ENCODE measurements around the gene PLXNA1. TPM values are rescaled to one million over a fixed set of nuclear protein-coding genes. Genes with fewer than 3 reads are reported as not detected.

The PLXNA1 gene
- total RNA-seq, 1 donor, result 62.4 TPM

DNA sequence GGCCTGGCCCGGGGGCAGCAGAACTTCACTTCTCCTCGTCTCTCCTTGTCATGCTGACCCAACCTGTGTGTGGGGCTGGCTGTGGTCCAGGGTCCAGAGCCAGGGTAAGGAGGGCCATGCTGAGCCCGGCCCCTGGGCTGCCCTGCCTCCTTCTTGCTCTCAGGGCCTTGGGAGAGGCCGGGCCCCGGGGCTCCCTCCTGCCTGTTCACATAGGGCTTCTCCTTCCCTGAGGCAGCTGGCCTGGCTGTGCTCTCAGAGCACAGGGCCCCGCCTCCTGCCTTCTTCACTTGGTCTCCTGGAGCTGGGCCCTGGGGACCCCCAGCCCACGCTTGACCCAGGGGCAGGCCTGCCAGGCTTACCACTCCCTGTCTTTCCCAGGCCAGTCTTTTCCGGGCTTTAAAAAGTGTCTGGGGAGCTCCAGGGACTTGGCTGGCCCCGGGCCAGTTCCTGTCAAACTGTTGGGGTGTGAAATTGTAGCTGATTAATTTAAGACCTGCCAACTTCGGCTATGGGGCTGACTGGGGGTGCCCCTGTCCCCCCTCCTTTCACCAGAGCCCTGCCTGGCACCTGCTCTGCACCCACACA is 11.8 kb downstream of the PLXNA1 start:
- no peak overlapping the region for H3K4me3 ChIP-seq (ENCODE audit: low read depth, low read length)

DNA sequence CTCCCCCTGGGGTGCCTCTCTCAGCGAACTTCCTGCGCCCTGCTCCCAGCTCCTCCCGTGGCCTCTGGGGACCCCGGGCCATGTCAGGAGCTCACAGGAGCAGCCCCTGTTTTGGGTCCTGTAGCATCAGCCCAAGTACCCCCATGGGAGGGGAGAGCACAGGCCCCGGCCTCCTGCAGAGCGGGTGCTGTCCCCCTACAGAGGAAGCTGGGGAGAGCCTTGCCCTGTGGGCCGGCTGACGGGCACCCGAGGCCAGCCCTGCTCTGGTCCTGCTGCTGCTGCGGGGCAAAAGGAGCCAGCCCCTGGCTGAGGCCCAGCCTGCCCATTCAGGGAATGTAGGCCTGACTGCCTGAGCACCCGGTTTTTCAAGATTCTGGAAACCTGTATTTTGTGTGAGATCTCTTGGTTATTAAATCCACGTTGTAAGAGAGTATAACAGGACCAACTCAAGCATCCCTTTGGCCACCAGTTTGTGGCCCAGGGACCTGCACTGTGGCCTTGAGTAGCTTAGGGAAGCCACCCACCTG is 12.4 kb downstream of the PLXNA1 start:
- H3K4me3 ChIP-seq (ENCODE audit: low read depth, low read length), result no peak overlapping the region
- no peak for DNase-seq (ENCODE audit: low read depth)
- TF ChIP-seq, protein P1, sequence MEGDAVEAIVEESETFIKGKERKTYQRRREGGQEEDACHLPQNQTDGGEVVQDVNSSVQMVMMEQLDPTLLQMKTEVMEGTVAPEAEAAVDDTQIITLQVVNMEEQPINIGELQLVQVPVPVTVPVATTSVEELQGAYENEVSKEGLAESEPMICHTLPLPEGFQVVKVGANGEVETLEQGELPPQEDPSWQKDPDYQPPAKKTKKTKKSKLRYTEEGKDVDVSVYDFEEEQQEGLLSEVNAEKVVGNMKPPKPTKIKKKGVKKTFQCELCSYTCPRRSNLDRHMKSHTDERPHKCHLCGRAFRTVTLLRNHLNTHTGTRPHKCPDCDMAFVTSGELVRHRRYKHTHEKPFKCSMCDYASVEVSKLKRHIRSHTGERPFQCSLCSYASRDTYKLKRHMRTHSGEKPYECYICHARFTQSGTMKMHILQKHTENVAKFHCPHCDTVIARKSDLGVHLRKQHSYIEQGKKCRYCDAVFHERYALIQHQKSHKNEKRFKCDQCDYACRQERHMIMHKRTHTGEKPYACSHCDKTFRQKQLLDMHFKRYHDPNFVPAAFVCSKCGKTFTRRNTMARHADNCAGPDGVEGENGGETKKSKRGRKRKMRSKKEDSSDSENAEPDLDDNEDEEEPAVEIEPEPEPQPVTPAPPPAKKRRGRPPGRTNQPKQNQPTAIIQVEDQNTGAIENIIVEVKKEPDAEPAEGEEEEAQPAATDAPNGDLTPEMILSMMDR (IDR thresholded peaks at IDR 0.05; ENCODE audit: insufficient read depth, low read length), result no peak

More for the DNA sequence above, 11.8 kb downstream of the PLXNA1 start:
- DNase-seq (ENCODE audit: low read depth), result peak; percentile 25
- TF ChIP-seq, protein P1 (IDR thresholded peaks at IDR 0.05; ENCODE audit: insufficient read depth, low read length), result no peak

DNA sequence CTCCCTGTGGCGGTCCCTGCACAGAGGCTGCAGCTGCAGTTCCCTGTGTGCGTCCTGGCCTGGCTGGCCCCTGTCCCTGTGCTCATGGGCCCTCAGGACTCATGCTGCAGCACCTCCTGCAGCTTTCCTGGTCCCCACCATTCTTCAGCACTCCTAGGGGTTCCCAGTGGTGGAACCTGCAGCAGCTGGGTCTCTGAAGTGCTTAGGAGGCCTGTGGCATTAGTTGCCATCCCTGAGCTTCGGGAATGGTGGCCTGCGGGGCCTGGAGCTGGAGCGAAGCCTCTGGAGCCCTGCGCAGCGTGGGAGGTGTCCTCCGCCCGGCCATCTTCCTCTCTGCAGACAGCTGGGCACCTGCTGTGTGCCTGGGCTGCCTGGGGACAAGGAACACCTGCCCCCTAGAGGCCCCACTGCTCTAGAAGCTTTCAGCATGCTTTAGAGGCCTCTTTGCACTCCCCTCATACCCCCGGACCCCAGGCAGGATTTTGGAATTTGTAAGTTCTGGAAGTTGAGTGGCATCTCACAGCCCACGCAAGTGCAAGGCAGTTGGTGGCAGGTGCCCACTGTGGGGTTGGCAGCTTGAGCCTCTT is 13.1 kb downstream of the PLXNA1 start:
- no peak for DNase-seq (ENCODE audit: low read depth)
- H3K4me3 ChIP-seq (ENCODE audit: low read depth, low read length), result no peak overlapping the region
- TF ChIP-seq, protein P1 (IDR thresholded peaks at IDR 0.05; ENCODE audit: insufficient read depth, low read length), result no peak

DNA sequence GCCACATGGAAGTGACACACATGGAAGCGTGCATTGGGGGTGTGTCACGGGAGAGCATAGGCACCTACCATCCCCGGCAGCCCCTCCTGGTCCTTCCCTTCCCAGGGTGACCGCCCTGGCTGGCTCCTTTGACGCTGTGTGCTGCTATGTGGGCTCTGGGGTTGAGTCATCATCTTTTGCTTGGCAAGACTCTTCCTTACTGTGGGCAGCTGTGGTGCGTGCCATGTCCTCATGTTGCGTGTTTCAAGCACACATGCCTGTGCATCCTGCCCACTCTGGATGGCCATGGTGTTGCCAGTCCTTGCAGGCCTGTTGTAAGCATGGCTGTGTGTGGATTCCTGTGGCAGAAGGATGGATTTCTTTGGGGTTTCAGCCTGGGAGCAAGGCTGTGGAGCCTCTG is 14.0 kb downstream of the PLXNA1 start:
- peak; percentile 41 for DNase-seq (ENCODE audit: low read depth)
- H3K4me3 ChIP-seq (ENCODE audit: low read depth, low read length), result no peak overlapping the region
- TF ChIP-seq, protein P1 (IDR thresholded peaks at IDR 0.05; ENCODE audit: insufficient read depth, low read length), result no peak

DNA sequence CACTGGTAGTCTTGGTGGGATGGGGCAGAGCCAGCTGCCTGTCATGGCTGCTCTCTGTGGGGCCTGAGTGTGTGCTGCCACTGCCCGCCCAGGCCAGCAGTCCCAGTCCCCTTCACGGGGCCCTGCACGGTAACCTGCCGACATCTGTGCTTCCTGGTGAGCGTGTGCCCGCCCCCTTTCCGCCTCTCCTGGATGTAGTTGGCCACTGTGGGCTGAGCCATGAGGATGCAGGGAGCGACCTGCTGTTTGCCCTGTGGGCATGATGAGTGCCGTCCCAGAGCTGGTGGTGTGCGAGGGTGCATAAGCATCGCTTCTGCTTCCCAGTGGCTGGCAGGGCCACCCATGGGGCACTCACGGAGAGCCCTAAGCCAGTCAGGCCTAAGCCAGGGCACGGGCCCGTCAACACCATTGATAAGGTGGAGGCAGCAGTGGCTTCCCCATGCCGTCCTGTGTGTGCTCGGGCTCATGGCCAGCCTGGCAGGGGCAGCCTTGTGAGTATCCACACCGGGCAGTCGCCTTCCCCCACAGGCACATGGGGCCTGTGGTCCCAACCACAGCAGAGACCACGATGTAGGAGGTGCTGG is 14.6 kb downstream of the PLXNA1 start:
- DNase-seq (ENCODE audit: low read depth), result no peak
- TF ChIP-seq, protein P1 (IDR thresholded peaks at IDR 0.05; ENCODE audit: insufficient read depth, low read length), result no peak
- H3K4me3 ChIP-seq (ENCODE audit: low read depth, low read length), result no peak overlapping the region

DNA sequence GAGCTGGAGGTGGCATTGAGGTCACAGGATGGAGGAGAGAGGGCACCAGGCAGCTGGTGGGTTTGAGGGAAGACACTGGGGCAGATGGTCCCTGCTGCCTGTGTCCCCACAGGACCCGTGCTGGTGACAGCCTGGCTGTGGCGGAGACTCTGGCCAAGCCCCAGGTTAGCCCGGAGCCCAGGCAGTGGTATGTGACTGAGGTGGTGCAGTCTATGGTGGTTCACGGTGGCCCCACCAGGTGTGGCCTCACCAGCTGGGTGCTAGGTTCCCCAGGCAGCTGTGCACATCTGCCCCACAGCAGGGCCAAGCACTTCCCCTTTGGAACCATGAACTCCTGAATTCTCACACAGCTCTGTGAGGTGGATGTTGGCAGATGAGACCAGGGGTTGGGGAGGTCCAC is 15.4 kb downstream of the PLXNA1 start:
- TF ChIP-seq, protein P1 (IDR thresholded peaks at IDR 0.05; ENCODE audit: insufficient read depth, low read length), result no peak
- no peak for DNase-seq (ENCODE audit: low read depth)

More for the DNA sequence above, 15.4 kb downstream of the PLXNA1 start:
- H3K4me3 ChIP-seq (ENCODE audit: low read depth, low read length), result no peak overlapping the region
